Transverse colon (tissue), 3 donors: ENCODE results near the gene PPL.

Source experiments
- CTCF ChIP-seq, 5 experiments: fragments of 200-600 bp in 3 of 5; fragments of 450-650 bp in 2 of 5; sonication (generic) in 3 of 5; IDR thresholded peaks; 1 replicate in 2 of 5; 2 replicates in 3 of 5; pipeline ENCODE4 v1.5.1; 2016 to 2017; ENCODE audit warnings: antibody characterized with exemption in 5 of 5, inconsistent platforms in 3 of 5, mild to moderate bottlenecking in 2 of 5, moderate library complexity in 1 of 5
- EP300 ChIP-seq: sonication (generic); formaldehyde crosslinking; IDR thresholded peaks from one replicate; pipeline ENCODE4 v1.6.1; 2017; ENCODE audit warnings: antibody characterized with exemption, low read depth
- POLR2A ChIP-seq: fragments of 450-650 bp; IDR thresholded peaks from one replicate; pipeline ENCODE4 v1.6.1; 2016; ENCODE audit warnings: antibody characterized with exemption, mild to moderate bottlenecking, moderate library complexity

- TF ChIP-seq CTCF (IDR thresholded peaks at IDR 0.05) (no peak), POLR2A (no peak), EP300 (no peak)
Measured at GRCh38 chr16:4913130-4913773, 23.7 kb downstream of the PPL start.
